GM04503 (cell line): ENCODE measurements around the gene PKD1.
"Not testable (repeated sequence)": the region's sequence is repeated elsewhere in the genome, so short reads cannot be mapped to it uniquely, and the experiment has no call there.

Experiments used
- DNase-seq: peaks from one replicate; pipeline ENCODE4 v3.0.0-alpha.2; 2012; ENCODE audit warnings: low read depth

The PKD1 gene

GRCh38 chr16:2107121-2107790 lies 28.4 kb downstream of the PKD1 start:
- DNase-seq, result not testable (repeated sequence)

GRCh38 chr16:2106211-2106610 lies 29.5 kb downstream of the PKD1 start:
- DNase-seq, result not testable (repeated sequence)

- DNase-seq, result not testable (repeated sequence)
Observed at GRCh38 chr16:2105769-2106168, 29.9 kb downstream of the PKD1 start.

GRCh38 chr16:2105291-2105690 lies 30.4 kb downstream of the PKD1 start:
- DNase-seq, result not testable (repeated sequence)

GRCh38 chr16:2104464-2104863 lies 31.2 kb downstream of the PKD1 start:
- not testable (repeated sequence) for DNase-seq

GRCh38 chr16:2102471-2102870 lies 33.2 kb downstream of the PKD1 start:
- DNase-seq, result no peak

- not testable (repeated sequence) for DNase-seq
Observed at GRCh38 chr16:2101581-2101980, 34.1 kb downstream of the PKD1 start.

GRCh38 chr16:2097689-2098088 lies 38.0 kb downstream of the PKD1 start:
- not testable (repeated sequence) for DNase-seq

GRCh38 chr16:2096853-2097595 lies 38.7 kb downstream of the PKD1 start:
- DNase-seq, result no peak

DNA sequence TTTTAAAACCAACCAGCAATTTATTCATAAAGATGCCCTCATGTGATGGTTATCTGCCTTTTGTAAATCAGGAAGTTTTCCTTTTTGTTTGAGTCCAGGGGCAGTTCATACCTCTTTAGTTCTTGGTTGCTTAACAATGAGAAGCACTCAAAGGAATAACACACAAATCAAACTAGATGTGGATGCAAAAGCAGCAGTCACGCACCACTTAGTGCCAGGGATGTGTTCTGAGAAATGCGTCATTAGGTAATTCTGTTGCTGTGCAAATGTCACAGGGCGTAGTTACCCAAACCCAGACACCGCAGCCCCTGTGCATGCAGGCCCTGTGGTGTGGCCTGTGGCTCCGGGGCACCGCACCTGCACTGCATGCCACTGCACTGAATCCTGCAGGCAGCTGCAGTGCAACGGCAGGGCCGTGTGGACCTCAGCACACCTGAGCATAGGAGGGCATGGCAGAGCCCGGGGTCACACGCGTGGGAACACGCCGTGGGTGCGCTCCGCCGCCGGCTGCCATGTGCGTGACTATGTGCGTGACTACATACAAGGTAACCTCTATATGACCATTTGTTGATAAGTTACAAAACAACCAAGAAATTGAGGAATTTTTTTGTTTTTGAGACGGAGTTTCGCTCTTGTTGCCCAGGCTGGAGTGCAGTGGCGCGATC lies 39.6 kb downstream of the PKD1 start:
- DNase-seq, result no peak

DNA sequence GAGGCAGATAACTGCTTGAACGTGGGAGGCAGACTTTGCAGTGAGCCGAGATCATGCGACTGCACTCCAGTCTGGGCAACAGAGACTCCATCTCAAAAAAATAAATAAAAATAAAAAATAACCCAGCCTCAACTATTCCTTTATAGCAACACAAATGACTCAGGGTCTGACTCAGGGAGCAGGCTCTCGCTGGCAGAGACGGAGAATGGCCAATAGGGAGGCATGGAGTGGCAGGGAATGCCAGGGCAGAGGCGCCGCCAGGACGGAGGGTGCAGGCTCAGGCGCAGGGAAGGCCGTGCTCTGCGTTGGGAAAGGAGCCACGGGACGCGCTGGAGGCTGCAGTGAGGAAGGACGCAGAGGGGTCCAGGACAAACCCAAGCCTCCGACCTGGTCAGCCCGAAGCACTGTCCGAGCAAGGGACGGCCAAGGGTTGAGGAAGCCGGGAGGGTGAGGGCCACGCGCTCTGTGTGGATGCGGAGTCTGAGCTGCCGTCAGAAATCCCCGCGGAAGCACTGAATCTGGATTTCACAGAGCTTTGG lies 40.3 kb downstream of the PKD1 start:
- no peak for DNase-seq

DNA sequence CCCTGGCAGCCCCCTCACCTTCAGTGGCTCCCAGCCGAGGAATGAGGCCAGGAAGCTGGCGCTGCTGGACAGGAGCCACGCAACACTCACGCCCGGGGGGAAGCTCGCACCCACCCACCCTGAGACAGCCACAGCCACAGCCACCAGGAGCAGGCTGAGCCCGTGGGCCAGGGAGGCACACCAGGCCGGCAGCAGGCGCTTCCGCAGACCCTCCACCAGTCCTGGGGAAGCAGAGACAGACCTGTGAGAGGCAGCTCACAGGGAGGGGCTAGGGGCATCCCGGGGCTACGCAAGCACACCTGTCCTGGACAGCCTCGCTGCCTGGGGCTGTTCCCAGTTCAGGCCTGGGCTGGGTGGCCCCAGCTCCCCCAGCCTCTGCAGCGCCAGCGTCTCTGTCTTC lies 41.9 kb downstream of the PKD1 start:
- no peak for DNase-seq

GRCh38 chr16:2092866-2093265 lies 42.8 kb downstream of the PKD1 start:
- no peak for DNase-seq

- no peak for DNase-seq
Observed at GRCh38 chr16:2092256-2092620, 43.5 kb downstream of the PKD1 start.

DNA sequence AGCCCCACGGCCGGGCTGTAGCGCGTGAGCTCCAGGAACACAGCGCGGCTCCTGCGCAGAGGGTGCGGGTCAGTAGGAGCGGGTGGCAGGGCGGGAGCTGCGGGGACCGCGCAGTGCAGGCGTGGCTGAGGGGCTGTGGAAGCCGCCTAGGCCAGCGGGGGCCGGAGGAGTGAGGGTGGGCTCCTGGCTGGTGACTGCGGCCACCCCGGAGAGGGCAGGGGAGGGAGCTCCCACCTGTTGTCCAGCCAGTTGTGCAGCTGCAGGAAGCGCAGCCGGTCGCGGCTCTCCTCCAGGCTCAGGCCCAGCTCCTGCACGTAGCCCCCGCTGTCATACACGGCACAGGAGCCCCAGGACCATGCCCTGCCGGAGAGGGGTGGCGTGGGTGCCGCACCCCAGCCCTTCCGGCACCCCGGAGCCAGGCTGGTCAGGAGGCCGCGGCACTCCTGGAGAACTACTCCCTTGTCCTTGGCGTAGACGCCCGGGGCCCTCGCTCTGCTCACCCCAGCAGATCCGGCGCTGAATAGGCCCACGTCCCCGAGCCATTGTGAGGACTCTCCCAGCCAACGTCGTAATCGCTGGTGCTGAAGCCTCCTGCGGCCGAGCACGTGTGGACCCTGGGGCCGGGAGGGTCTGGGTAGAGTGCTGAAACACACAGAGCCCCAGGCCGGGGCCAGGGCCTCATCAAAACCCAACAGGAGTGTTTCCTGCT lies 44.0 kb downstream of the PKD1 start:
- no peak for DNase-seq

DNA sequence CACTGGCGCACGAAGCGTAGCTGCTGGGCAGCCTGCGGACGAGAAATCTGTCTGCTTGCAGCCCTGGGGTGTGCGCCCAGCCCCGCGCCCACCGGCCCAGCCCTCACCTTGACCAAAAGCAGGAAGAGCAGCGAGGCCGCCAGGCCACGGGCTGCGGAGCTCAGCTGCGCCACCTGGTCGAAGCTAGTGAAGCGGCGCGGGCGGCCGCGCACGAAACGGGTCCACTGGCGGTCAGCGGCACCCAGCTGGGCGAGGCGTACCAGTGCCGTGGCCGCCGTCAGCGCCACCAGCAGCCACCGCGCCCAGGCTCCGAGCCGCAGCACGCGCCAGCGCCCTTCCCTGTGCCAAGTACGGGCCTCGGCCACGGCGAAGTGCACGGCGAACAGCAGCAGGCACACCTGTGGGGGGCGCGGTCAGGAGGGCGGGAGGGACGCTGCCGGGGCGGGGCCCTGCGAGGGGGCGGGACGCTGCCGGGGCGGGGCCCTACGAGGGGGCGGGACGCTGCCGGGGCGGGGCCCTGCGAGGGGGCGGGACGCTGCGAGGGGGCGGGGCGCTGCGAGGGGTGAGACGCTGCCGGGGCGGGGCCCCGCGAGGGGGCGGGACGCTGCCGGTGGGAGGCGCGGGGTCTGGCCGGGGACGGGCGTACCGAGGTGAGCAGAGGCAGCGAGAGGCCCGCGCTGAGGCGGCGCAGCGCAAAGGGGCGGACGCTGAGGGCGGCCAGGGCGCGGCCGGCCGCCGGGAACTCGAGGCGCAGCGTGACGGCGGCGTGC lies 44.7 kb downstream of the PKD1 start:
- no peak for DNase-seq

GRCh38 chr16:2090481-2090776 lies 45.3 kb downstream of the PKD1 start:
- no peak for DNase-seq

- DNase-seq, result no peak
Observed at GRCh38 chr16:2089706-2090480, 45.8 kb downstream of the PKD1 start.

DNA sequence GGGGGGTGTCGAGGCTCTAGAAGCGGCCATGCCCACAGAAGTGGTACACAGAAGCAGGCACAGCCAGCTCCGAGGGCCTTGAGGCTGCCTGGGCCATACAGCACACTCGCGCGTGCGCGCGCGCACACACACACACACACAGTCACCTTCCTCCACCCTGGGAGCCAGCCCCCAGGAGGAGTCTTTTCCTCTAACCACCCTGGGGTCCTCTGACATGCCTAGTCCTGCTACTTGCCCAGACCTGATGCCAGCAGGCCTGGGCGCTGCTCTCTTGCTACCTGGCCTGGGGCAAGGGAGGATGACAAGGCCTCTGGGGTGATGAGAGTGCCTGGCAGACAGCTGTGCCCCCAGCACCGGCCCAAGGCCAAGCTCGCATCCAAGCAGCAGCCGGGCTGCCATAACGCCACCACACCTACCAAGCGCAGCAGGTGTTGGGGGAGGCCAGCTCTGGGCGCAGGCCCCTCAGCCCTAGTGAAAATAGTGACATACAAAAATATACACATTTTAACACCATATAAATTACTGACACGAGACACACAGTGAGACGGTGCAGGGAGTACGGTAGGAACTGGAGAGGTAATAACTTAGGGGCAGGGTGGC lies 46.8 kb downstream of the PKD1 start:
- no peak for DNase-seq
